D721Med (cell line): Measurements from ENCODE around the gene UNC13B.

Experiments
- DNase-seq: peaks from one replicate; pipeline ENCODE4 v3.0.0; 2011; ENCODE audit warnings: low spot score; ENCODE audit not compliant: insufficient read length
- FAIRE-seq: peaks from 2 replicates; lab custom pipeline; 2011; peaks lifted over from hg19 to GRCh38; lab: Jason Lieb, UNC
- CTCF ChIP-seq: IDR thresholded peaks from 2 replicates; pipeline ENCODE4 v1.5.1; 2012; ENCODE audit warnings: mild to moderate bottlenecking, control low read depth; ENCODE audit not compliant: insufficient read depth; ENCODE audit errors: missing control alignments

Gene UNC13B

GRCh38 chr9:35357826-35358225 is 196.0 kb downstream of the UNC13B start:
- FAIRE-seq (no peak), DNase-seq (no peak)
- TF ChIP-seq CTCF: no peak

- TF ChIP-seq CTCF: no peak
- DNase-seq (no peak), FAIRE-seq (no peak)
Observed at GRCh38 chr9:35364817-35365585, 203.2 kb downstream of the UNC13B start.

DNA sequence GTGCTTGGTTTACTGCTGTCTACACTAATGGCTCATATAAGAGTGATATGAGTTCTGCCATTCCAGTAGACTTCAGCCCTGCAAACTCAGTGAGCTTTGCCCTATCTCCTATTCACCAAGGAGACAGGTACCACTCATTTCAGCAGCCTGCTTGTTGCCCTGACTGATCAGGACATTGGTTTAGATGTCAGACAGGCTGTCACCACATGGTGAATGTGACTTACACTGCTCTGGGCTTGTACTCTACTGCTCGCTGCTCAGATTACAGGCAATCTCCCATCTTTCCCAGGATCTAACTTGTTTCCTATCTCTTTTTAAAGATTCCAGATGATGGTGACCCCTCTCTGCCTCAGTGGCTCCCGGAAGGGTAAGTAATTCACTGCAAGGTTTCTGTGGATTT is 204.8 kb downstream of the UNC13B start:
- FAIRE-seq (no peak), DNase-seq (no peak)
- no peak for TF ChIP-seq CTCF

DNA sequence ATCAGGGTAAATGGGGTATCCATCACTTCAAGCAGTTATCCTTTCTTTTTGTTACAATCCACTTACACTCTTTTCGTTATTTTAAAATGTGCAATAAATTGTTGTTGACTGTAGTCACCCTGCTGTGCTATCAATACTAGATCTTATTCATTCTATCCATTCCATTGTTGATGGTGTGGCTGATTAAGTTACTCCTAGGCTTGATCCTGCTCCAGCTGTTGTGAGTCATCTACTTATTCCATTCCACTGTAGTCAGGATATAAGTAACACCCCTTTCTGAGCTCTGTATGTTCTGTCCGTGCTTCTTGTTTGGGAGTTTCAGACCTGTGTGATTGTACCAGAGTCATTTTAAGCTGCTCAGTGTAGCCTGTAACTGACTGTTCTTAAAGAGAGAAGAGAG is 205.6 kb downstream of the UNC13B start:
- FAIRE-seq (no peak), DNase-seq (no peak)
- TF ChIP-seq CTCF: no peak

GRCh38 chr9:35370241-35370640 is 208.4 kb downstream of the UNC13B start:
- no peak for DNase-seq
- TF ChIP-seq CTCF: no peak
- no peak for FAIRE-seq

DNA sequence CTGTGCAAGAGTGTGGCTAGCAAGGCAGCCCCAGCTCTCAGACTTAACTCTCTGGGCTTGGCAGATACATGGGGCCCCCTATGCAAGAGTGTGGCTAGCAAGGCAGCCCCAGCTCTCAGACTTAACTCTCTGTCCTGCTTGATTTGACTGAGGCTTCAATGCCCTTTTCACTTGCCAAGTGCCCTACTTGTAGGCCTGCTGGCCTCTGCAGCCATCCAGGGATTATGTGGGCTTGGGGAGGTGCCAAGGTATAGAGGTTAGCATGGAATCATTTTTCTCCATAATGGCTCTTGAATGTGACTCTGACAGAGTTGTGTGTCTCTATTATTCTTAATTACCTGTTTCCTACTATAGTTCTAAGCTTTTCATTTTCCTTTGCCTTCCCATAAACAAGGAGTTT is 212.6 kb downstream of the UNC13B start:
- DNase-seq (no peak), FAIRE-seq (no peak)
- TF ChIP-seq CTCF: no peak

DNA sequence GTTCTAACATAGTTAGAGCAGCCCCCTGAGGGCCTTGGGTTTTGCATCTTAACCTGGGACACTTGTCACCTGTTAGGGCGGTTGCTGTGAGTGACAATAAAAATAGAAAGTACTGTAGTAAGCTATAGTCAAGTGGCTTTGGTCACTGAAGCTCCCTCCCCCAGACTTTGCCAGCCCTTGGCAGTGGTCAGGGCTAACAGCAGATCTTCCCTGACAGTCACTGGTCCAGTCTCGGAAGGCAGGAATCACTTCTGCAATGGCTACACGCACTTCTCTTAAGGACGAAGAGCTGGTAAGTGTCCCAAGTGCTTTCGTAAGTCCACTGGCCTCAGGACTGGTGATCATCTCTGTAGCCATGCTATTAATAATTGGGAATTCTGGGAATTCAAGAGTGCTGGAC is 213.1 kb downstream of the UNC13B start:
- DNase-seq: no peak
- FAIRE-seq: no peak
- no peak for TF ChIP-seq CTCF
